Frontal cortex (tissue), 1 donor: ENCODE results near the gene CBS. TPM values are rescaled to one million over a fixed set of nuclear protein-coding genes. Genes with fewer than 3 reads are reported as not detected.

ENCODE experiments used
- total RNA-seq: library from RNA; depleted of rRNA; stranded (reverse); fragments of >200 nt; gene quantifications from one replicate; pipeline ENCODE4 v1.2.3, GENCODE V29; 2014

Gene CBS
- total RNA-seq, 1 donor from 2014 or later = 51.4 TPM

Other genes starting within 250 kb of the CBS start
- 10.2 TPM for gene WDR4, start 196.3 kb downstream of the CBS start, total RNA-seq
- 25.3 TPM for gene NDUFV3, start 182.5 kb downstream of the CBS start, total RNA-seq
- gene ERVH48-1, start 150.2 kb downstream of the CBS start, total RNA-seq = not detected
- 23.2 TPM for gene PKNOX1, start 101.3 kb downstream of the CBS start, total RNA-seq
- 21.2 TPM for gene U2AF1, start 31.7 kb upstream of the CBS start, total RNA-seq
- gene CRYAA, start 93.2 kb upstream of the CBS start, total RNA-seq = not detected